HepG2 (cell line): ENCODE measurements around the gene CARS1. TPM values are rescaled to one million over a fixed set of nuclear protein-coding genes. Genes with fewer than 3 reads are reported as not detected.

ENCODE experiments used
- ATAC-seq: fragments of 200-7000 bp; cut with Tn5 transposase; 3 replicates; pipeline ENCODE4 v1.9.1; 2020; ENCODE audit warnings: mild to moderate bottlenecking, moderate library complexity
- BruUV-seq: library from RNA; stranded (reverse); fragments of 400-500 nt; replicated peaks from 2 replicates; lab custom pipeline; 2021; lab: Mats Ljungman, UMichigan
- CTCF ChIA-PET: fragments of 300-600 bp; formaldehyde crosslinking; extraction: SDS; loops from one replicate; lab custom pipeline; 2021; ENCODE audit warnings: low total read pairs, inconsistent platforms, low intra/inter-chr PET ratio; lab: Yijun Ruan, JAX
- POLR2A ChIA-PET: fragments of 350-600 bp; sonication (Branson Sonifier 250); formaldehyde crosslinking; loops from one replicate; lab custom pipeline; 2020; ENCODE audit warnings: antibody characterized with exemption, inconsistent platforms; lab: Yijun Ruan, JAX
- DNase-seq: peaks from one replicate; pipeline ENCODE4 v3.0.0-alpha.2; 2015; ENCODE audit warnings: low spot score
- FAIRE-seq: peaks from 3 replicates; lab custom pipeline; 2011; peaks lifted over from hg19 to GRCh38; lab: Jason Lieb, UNC
- H2AFZ ChIP-seq: one replicate; pipeline ENCODE4 v1.6.1; 2011; ENCODE audit warnings: low read length, inconsistent platforms
- H3K27ac ChIP-seq: fragments of 300-600 bp; 3 replicates; pipeline ENCODE4 v1.8.0; 2011; ENCODE audit warnings: mixed run types, mild to moderate bottlenecking, mixed read lengths, low read length, inconsistent platforms; ENCODE audit not compliant: insufficient read depth; ENCODE audit errors: extremely low read length
- H3K27me3 ChIP-seq, 2 experiments: fragments of 200-600 bp in 1 of 2; 2 replicates in 1 of 2; 3 replicates in 1 of 2; pipeline versions ENCODE4 v1.6.0 to v1.8.0; 2011; ENCODE audit warnings: low read length in 2 of 2, mild to moderate bottlenecking in 2 of 2, moderate library complexity in 2 of 2, inconsistent platforms in 1 of 2; ENCODE audit not compliant: insufficient read depth in 2 of 2, control insufficient read depth in 1 of 2
- H3K36me3 ChIP-seq, 2 experiments: fragments of 200-600 bp in 1 of 2; replicated peaks in 1 of 2; 2 replicates in 1 of 2; 3 replicates in 1 of 2; pipeline versions ENCODE4 v1.5.1 to v1.8.0; 2011; ENCODE audit warnings: low read length in 2 of 2, inconsistent platforms in 1 of 2; ENCODE audit not compliant: insufficient read depth in 2 of 2, control insufficient read depth in 1 of 2
- H3K4me1 ChIP-seq: 2 replicates; pipeline ENCODE4 v1.5.1; 2012; ENCODE audit warnings: low read length, inconsistent platforms; ENCODE audit not compliant: insufficient read depth
- H3K4me2 ChIP-seq: 2 replicates; pipeline ENCODE4 v1.6.0; 2011; ENCODE audit warnings: low read depth, low read length, inconsistent platforms
- H3K4me3 ChIP-seq, 3 experiments: fragments of 200-600 bp in 1 of 3; sonication (generic), shearing (Covaris generic) in 1 of 3; replicated peaks in 1 of 3; 2 replicates each; pipeline ENCODE4 v1.5.1; 2011 to 2016; ENCODE audit warnings: low read length in 3 of 3, inconsistent platforms in 2 of 3, low read depth in 2 of 3, mild to moderate bottlenecking in 2 of 3, control low read depth in 1 of 3, mixed read lengths in 1 of 3; ENCODE audit not compliant: insufficient read depth in 1 of 3
- H3K79me2 ChIP-seq: one replicate; pipeline ENCODE4 v1.6.1; 2011; ENCODE audit warnings: low read length, inconsistent platforms; ENCODE audit not compliant: insufficient read depth
- H3K9ac ChIP-seq: 2 replicates; pipeline ENCODE4 v1.6.0; 2011; ENCODE audit warnings: mild to moderate bottlenecking, low read depth, low read length, inconsistent platforms; ENCODE audit not compliant: insufficient read depth
- H3K9me3 ChIP-seq: 2 replicates; pipeline ENCODE4 v1.5.1; 2012; ENCODE audit warnings: mild to moderate bottlenecking, low read length
- H4K20me1 ChIP-seq: 2 replicates; pipeline ENCODE4 v1.6.0; 2011; ENCODE audit warnings: inconsistent platforms, mild to moderate bottlenecking, low read length, moderate library complexity; ENCODE audit not compliant: insufficient read depth
- CHD2 ChIP-seq: IDR thresholded peaks from 2 replicates; pipeline ENCODE4 v1.6.1; 2011; ENCODE audit warnings: low read depth, low read length, improper control_type of control experiment
- HNF4G ChIP-seq, 2 experiments: sonication (generic) in 1 of 2; formaldehyde crosslinking in 1 of 2; IDR thresholded peaks; 2 replicates each; pipeline versions ENCODE4 v1.4.0 to v1.6.1; 2011 to 2020; ENCODE audit warnings: borderline replicate concordance in 2 of 2, low read depth in 2 of 2, mild to moderate bottlenecking in 2 of 2, low read length in 1 of 2, missing genetic modification reagents in 1 of 2, moderate library complexity in 1 of 2
- KDM2A ChIP-seq: sonication (generic); formaldehyde crosslinking; IDR thresholded peaks from 2 replicates; pipeline ENCODE4 v1.4.0; 2020; ENCODE audit warnings: low read depth, missing genetic modification reagents, borderline replicate concordance
- NFYC ChIP-seq: IDR thresholded peaks from 2 replicates; pipeline ENCODE4 v1.6.1; 2016; ENCODE audit warnings: missing genetic modification reagents, missing compliant biosample characterization
- SNAI1 ChIP-seq: sonication (generic); formaldehyde crosslinking; IDR thresholded peaks from 2 replicates; pipeline ENCODE4 v1.5.0; 2020; ENCODE audit warnings: mild to moderate bottlenecking, missing genetic modification reagents, borderline replicate concordance
- SP5 ChIP-seq: IDR thresholded peaks from 2 replicates; pipeline ENCODE4 v1.6.1; 2016; ENCODE audit warnings: low read depth, borderline replicate concordance
- ZNF101 ChIP-seq: sonication (generic); formaldehyde crosslinking; IDR thresholded peaks from 2 replicates; pipeline ENCODE4 v1.4.0; 2020; ENCODE audit warnings: mild to moderate bottlenecking, low read depth, missing genetic modification reagents, borderline replicate concordance
- ZNF296 ChIP-seq: sonication (generic); formaldehyde crosslinking; conservative IDR thresholded peaks from 2 replicates; pipeline ENCODE4 v1.5.0; 2020; ENCODE audit warnings: mild to moderate bottlenecking, missing genetic modification reagents
- WGBS: methylation state at CpG from one replicate; pipeline ENCODE4 v1.1.6; 2017; ENCODE audit warnings: low lambda C conversion rate; 5-methylcytosine and 5-hydroxymethylcytosine counted together
- in situ Hi-C: cut with HindIII; loops from 2 replicates; pipeline ENCODE4 v1.10.0; 2017; ENCODE audit warnings: low pct_unique_long_range_greater_than_20kb; ENCODE audit not compliant: extremely low pct_ligation_motif_present
- intact Hi-C: fragments of 100-400 bp; cut with micrococcal nuclease; formaldehyde crosslinking; loops from one replicate; pipeline ENCODE4 v1.10.0; 2022; ENCODE audit not compliant: unreplicated experiment
- polyA plus RNA-seq, 8 experiments: library from polyadenylated mRNA; depleted of rRNA in 3 of 8; stranded (reverse) in 7 of 8; unstranded in 1 of 8; fragments of >200 nt; fragmentation: Illumina TruSeq in 4 of 8; extraction: Trizol in 4 of 8; gene quantifications; 2 replicates each; pipeline versions ENCODE4 v1.2.1 to v1.2.3, GENCODE V29; 2011 to 2016; ENCODE audit warnings: low read depth in 4 of 8, missing spikeins in 1 of 8, mixed read lengths in 1 of 8; ENCODE audit not compliant: insufficient read depth in 1 of 8
- total RNA-seq, 5 experiments: library from RNA; depleted of rRNA; stranded (reverse); fragments of >200 nt; fragmentation: Illumina TruSeq; extraction: Trizol; gene quantifications; 2 replicates each; pipeline ENCODE4 v1.2.3, GENCODE V29; 2016; ENCODE audit warnings: low read depth in 1 of 5

The CARS1 gene
- total and polyA plus RNA-seq, 2 of the 13 experiments (the other 11 are each of a cell fraction or from before 2014, with no cell fraction given): 33.8 to 47.0 TPM

DNA sequence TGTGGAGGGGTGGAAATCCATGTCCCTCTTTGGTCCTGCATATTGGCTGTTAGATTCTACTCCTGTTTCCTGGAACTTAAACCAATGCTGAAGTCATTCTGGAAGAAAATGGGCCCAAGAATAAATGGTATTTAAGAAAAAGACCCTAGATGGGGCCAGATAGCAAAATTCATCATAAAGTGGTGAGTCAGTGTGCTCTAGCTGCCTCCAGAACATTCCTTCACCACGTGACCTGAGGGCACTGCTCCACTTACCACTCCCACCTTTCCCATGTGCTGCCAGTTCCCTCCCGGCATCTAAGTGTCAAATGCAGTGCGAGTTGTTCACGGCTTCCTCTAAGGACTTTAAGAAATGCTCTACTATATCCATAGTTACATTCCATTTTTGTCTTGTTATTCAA is 34.2 kb downstream of the CARS1 start:
- Histone ChIP-seq H3K36me3 (peaks cover 18 to 39% of the 10 kb centered on the region in 2 experiments; a peak in 4 of 5 replicates), H3K4me1 (peaks cover 22% of the 10 kb centered on the region), H3K9ac (no peak overlapping the region), H3K9me3 (no peaks in the 10 kb centered on the region), H3K79me2 (no peaks in the 10 kb centered on the region), H3K4me2 (no peak overlapping the region), H3K27ac (no peak overlapping the region), H4K20me1 (peaks cover 6% of the 10 kb centered on the region), H2AFZ (no peak overlapping the region), H3K4me3 (no peak overlapping the region), H3K27me3 (no peaks in the 10 kb centered on the region)
- FAIRE-seq (no peak), ATAC-seq (no peak), DNase-seq (no peak)
- TF ChIP-seq ZNF101 (CRISPR knock-in tag) (no peak), ZNF296 (CRISPR knock-in tag) (no peak), SP5 (CRISPR knock-in tag) (no peak), NFYC (no peak), SNAI1 (no peak), HNF4G (IDR thresholded peaks at IDR 0.05; ENCODE audit: borderline replicate concordance, low read depth, low read length) (no peak), HNF4G (CRISPR knock-in tag; IDR thresholded peaks at IDR 0.05; ENCODE audit: borderline replicate concordance, low read depth) (no peak), KDM2A (no peak), CHD2 (no peak)
- ChIA-PET CTCF (no interaction called here), POLR2A (interaction anchor here (1.2 kb wide), 1 partner anchor 34 kb away, joined by 3 read pairs; the partner anchor contains the start of gene CARS1)
- BruUV-seq: no TSS peak
- intact Hi-C loops (no loop called here), in situ Hi-C loops (loop anchor here (5.0 kb wide), 1 partner anchor 46 kb away; no protein-coding TSS in a partner anchor)
- 99% methylated on average over 4 of the region's 4 CpGs for WGBS
